Lung (tissue), 12 donors: ENCODE measurements around the gene TM7SF3. TPM values are rescaled to one million over a fixed set of nuclear protein-coding genes. Genes with fewer than 3 reads are reported as not detected.
"Not testable (repeated sequence)": the region's sequence is repeated elsewhere in the genome, so short reads cannot be mapped to it uniquely, and the experiment has no call there.

Source experiments
- ATAC-seq: fragments of 200-7000 bp; cut with Tn5 transposase; one replicate; pipeline ENCODE4 v1.9.1; 2020; ENCODE audit warnings: moderate number of reproducible peaks; ENCODE audit not compliant: insufficient read depth, low FRiP score
- DNase-seq, 3 donors: peaks; one replicate each; pipeline ENCODE4 v3.0.0-alpha.2; 2013 to 2017
- H3K27ac ChIP-seq, 2 donors: one replicate each; pipeline ENCODE4 v1.5.1; 2013; ENCODE audit warnings: mild to moderate bottlenecking in 2 of 2, moderate library complexity in 2 of 2, control low read depth in 1 of 2, inconsistent platforms in 1 of 2, low read depth in 1 of 2, low read length in 1 of 2
- H3K27me3 ChIP-seq, 3 donors: one replicate each; pipeline ENCODE4 v1.5.1; 2013; ENCODE audit warnings: low read length in 2 of 3; ENCODE audit not compliant: control insufficient read depth in 3 of 3, insufficient read depth in 3 of 3
- H3K36me3 ChIP-seq, 4 donors: one replicate each; pipeline ENCODE4 v1.5.1; 2013; ENCODE audit warnings: low read length in 4 of 4, mild to moderate bottlenecking in 1 of 4, moderate library complexity in 1 of 4; ENCODE audit not compliant: control insufficient read depth in 4 of 4, insufficient read depth in 4 of 4
- H3K4me1 ChIP-seq, 5 donors: one replicate each; pipeline ENCODE4 v1.5.1; 2013; ENCODE audit warnings: low read length in 5 of 5, mild to moderate bottlenecking in 2 of 5, moderate library complexity in 1 of 5; ENCODE audit not compliant: control insufficient read depth in 5 of 5, insufficient read depth in 5 of 5
- H3K4me3 ChIP-seq: one replicate; pipeline ENCODE4 v1.5.1; 2013; ENCODE audit warnings: mild to moderate bottlenecking, control low read depth, moderate library complexity
- H3K9ac ChIP-seq, 2 donors: one replicate each; pipeline ENCODE4 v1.5.1; 2013; ENCODE audit warnings: low read length in 2 of 2, control low read depth in 1 of 2; ENCODE audit not compliant: insufficient read depth in 1 of 2
- H3K9me3 ChIP-seq, 4 donors: one replicate each; pipeline ENCODE4 v1.5.1; 2013; ENCODE audit warnings: low read length in 3 of 4, mild to moderate bottlenecking in 1 of 4, moderate library complexity in 1 of 4; ENCODE audit not compliant: control insufficient read depth in 4 of 4, insufficient read depth in 3 of 4
- WGBS, 2 donors: extraction: QIAGEN DNeasy Blood & Tissue Kit; methylation state at CpG; one replicate each; pipeline ENCODE4 v1.1.7; 2013; 5-methylcytosine and 5-hydroxymethylcytosine counted together
- polyA plus RNA-seq, 2 donors: library from polyadenylated mRNA; stranded (reverse); fragments of 200-250 nt; gene quantifications; one replicate each; pipeline ENCODE4 v1.2.1, GENCODE V29; 2013
- total RNA-seq, 2 donors: library from RNA; depleted of rRNA in 1 of 2; stranded (reverse); fragments of >200 nt in 1 of 2; gene quantifications; one replicate each; pipeline ENCODE4 v1.2.1, GENCODE V29; 2014 to 2021
- TF ChIP-seq, protein P1 (sequence below): IDR thresholded peaks from 2 replicates; pipeline ENCODE4 v1.5.1; 2012; ENCODE audit warnings: mild to moderate bottlenecking; ENCODE audit errors: control extremely low read depth, extremely low read depth
- donor health status: control.
- donor health status: control.
- donor health status: Bipolar disorder and iron deficiency.
- donor health status: healthy.
- donor health status: DM: yes; HTN: yes; CAD: no.

TM7SF3 gene
- total and polyA plus RNA-seq, 4 donors, result 28.4 to 60.4 (median 45.8) TPM

DNA sequence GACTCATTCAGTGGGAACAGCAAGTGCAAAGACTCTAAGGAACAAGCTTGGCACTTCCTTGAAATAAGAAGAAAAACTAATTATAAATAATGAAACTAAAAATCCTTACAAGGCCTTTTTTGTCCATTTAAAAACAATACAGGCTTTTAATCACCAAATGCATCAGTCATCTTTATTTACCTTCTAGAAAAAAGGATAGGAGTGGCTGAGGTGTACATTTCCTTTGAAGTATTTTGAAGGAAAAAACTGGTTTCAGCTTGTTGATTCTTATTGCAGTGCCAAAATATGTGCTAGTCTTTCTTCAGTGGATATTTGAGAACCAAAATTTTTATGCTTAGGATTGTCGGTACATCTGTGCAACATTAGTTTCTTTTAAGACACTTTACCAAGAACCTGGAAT is 38.0 kb upstream of the TM7SF3 start:
- H3K27ac ChIP-seq, result no peak overlapping the region
- H3K4me1 ChIP-seq, result no peaks in the 10 kb centered on the region
- TF ChIP-seq, protein P1, sequence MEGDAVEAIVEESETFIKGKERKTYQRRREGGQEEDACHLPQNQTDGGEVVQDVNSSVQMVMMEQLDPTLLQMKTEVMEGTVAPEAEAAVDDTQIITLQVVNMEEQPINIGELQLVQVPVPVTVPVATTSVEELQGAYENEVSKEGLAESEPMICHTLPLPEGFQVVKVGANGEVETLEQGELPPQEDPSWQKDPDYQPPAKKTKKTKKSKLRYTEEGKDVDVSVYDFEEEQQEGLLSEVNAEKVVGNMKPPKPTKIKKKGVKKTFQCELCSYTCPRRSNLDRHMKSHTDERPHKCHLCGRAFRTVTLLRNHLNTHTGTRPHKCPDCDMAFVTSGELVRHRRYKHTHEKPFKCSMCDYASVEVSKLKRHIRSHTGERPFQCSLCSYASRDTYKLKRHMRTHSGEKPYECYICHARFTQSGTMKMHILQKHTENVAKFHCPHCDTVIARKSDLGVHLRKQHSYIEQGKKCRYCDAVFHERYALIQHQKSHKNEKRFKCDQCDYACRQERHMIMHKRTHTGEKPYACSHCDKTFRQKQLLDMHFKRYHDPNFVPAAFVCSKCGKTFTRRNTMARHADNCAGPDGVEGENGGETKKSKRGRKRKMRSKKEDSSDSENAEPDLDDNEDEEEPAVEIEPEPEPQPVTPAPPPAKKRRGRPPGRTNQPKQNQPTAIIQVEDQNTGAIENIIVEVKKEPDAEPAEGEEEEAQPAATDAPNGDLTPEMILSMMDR, result no peak
- no peak overlapping the region for H3K9ac ChIP-seq
- no peak for ATAC-seq
- no peaks in the 10 kb centered on the region for H3K27me3 ChIP-seq
- DNase-seq, result peak in 1 of 3 donors; percentile 15
- 72 to 95% methylated on average over 1 of the region's 1 CpG for whole genome bisulfite sequencing, 2 donors
- H3K4me3 ChIP-seq, result no peak overlapping the region
- no peaks in the 10 kb centered on the region for H3K9me3 ChIP-seq
- no peaks in the 10 kb centered on the region for H3K36me3 ChIP-seq

DNA sequence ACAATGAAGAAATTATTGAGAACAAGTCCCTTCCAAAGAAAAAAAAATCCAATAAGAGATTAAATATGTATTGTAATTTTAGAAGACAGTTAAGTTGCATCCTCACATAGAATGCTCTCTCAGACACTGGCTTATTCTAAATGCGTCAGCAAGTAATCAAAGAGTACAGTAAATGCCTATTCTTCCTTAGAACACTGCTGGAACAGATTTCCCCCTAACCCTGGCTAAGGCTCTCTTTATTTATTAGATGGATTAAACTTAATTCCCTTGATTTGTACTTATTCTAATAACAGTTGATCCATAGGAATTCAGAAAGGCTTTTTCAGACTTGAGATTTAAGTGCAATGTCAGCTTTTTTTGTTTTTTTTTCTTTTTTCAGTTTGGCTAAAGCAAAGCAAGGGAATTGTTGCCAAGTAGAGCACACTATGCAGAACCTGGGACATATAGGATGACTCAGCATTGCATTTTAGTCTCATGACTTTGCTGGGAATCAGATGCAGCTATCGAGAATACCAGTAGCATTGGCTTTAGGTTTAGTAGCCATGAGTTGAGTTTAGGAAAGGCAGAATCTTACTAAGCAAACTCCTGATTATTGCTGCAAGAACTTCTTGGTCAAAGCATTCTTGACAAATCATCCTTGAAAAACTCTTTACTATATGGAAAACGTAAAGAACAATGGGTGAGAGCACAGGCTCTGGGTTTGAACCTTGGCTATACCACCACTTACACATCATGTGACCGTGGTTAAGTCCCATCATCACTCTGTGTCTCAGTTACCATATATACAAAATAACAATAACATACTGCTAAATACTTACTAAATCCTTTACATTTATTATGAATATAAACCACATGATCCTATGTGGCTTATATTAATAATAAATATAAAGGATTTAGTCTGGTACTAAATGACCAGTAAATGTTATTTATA is 34.9 kb upstream of the TM7SF3 start:
- TF ChIP-seq, protein P1, result no peak
- H3K4me3 ChIP-seq, result no peak overlapping the region
- WGBS, 2 donors, result 87 to 93% methylated on average over 4 of the region's 4 CpGs
- ATAC-seq (no peak), DNase-seq (peak in 2 of 3 donors; percentile 43 to 67)
- no peaks in the 10 kb centered on the region for H3K4me1 ChIP-seq
- H3K27ac ChIP-seq, result no peak overlapping the region
- no peaks in the 10 kb centered on the region for H3K36me3 ChIP-seq
- no peaks in the 10 kb centered on the region for H3K27me3 ChIP-seq
- H3K9ac ChIP-seq, result no peak overlapping the region
- no peaks in the 10 kb centered on the region for H3K9me3 ChIP-seq

DNA sequence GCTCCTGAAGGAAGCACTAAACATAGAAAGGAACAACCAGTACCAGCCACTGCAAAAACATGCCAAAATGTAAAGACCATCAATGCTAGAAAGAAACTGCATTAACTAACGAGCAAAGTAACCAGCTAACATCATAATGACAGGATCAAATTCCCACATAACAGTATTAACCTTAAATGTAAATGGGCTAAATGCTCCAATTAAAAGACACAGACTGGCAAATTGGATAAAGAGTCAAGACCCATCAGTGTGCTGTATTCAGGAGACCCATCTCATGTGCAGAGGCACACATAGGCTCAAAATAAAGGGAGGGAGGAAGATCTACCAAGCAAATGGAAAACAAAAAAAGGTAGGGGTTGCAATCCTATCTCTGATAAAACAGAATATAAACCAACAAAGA is 27.8 kb upstream of the TM7SF3 start:
- H3K4me3 ChIP-seq, ATAC-seq, DNase-seq, H3K27me3 ChIP-seq, H3K27ac ChIP-seq, H3K4me1 ChIP-seq, H3K9ac ChIP-seq, H3K9me3 ChIP-seq, H3K36me3 ChIP-seq: not testable (repeated sequence)
- WGBS, 2 donors, result 91 to 100% methylated on average over 1 of the region's 1 CpG

DNA sequence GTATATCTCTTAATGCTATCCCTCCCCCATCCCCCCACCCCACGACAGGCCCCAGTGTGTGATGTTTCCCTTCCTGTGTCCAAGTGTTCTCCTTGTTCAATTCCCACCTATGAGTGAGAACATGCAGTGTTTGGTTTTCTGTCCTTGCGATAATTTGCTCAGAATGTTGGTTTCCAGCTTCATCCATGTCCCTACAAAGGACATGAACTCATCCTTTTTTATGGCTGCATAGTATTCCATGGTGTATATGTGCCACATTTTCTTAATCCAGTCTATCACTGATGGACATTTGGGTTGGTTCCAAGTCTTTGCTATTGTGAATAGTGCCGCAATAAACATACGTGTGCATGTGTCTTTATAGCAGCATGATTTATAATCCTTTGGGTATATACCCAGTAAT is 26.5 kb upstream of the TM7SF3 start:
- H3K36me3 ChIP-seq, H3K27me3 ChIP-seq, H3K9me3 ChIP-seq, ATAC-seq, H3K27ac ChIP-seq, DNase-seq, H3K9ac ChIP-seq, H3K4me3 ChIP-seq, H3K4me1 ChIP-seq: not testable (repeated sequence)
- 100% methylated on average over 2 of the region's 4 CpGs for WGBS, 2 donors
